Lower leg skin (tissue), 3 donors: ENCODE measurements around the gene HLA-DRA.

ENCODE experiments used
- POLR2A ChIP-seq, 2 donors: fragments of 450-650 bp; IDR thresholded peaks; one replicate each; pipeline ENCODE4 v1.6.1; 2016 to 2017; ENCODE audit warnings: antibody characterized with exemption in 2 of 2, mild to moderate bottlenecking in 1 of 2, moderate library complexity in 1 of 2
- TF ChIP-seq, protein P1 (sequence below), 3 donors: fragments of 450-650 bp; IDR thresholded peaks; one replicate each; pipeline ENCODE4 v1.5.1; 2016; ENCODE audit warnings: antibody characterized with exemption in 3 of 3, mild to moderate bottlenecking in 3 of 3, moderate library complexity in 2 of 3

DNA sequence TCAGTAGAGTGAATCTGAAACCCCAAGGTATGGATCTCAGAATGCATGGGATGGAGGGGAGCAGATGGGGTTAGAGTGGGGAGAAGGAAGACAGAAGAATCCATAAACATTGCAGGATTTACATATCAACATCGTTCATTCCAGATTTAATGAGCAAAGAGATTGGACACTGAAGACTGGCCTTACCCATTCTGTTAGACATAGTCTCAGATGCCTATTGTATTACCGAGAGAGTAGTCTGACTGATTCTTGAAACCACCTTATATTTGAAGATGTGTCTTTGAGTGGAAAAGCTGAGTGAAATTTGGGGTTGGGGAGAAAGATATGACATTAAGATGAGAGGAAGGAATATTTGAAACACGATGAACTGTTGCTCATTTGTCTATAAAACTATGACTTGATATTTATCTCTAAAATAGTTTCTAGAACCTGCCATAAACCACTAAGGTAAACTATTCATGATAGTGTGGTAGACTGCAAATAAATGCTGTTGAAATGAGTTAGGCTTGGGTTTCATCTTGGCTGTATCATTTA is 5.7 kb downstream of the HLA-DRA start:
- TF ChIP-seq, protein P1, sequence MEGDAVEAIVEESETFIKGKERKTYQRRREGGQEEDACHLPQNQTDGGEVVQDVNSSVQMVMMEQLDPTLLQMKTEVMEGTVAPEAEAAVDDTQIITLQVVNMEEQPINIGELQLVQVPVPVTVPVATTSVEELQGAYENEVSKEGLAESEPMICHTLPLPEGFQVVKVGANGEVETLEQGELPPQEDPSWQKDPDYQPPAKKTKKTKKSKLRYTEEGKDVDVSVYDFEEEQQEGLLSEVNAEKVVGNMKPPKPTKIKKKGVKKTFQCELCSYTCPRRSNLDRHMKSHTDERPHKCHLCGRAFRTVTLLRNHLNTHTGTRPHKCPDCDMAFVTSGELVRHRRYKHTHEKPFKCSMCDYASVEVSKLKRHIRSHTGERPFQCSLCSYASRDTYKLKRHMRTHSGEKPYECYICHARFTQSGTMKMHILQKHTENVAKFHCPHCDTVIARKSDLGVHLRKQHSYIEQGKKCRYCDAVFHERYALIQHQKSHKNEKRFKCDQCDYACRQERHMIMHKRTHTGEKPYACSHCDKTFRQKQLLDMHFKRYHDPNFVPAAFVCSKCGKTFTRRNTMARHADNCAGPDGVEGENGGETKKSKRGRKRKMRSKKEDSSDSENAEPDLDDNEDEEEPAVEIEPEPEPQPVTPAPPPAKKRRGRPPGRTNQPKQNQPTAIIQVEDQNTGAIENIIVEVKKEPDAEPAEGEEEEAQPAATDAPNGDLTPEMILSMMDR (IDR thresholded peaks at IDR 0.05): no peak
- no peak for TF ChIP-seq POLR2A (IDR thresholded peaks at IDR 0.05)
